Hepatocyte (in vitro differentiated cells): ENCODE data around the gene ADH1B. TPM values are rescaled to one million over a fixed set of nuclear protein-coding genes. Genes with fewer than 3 reads are reported as not detected.
A peak's percentile ranks its signal among the peaks of the same experiment; 100 is the strongest.
"Not testable (repeated sequence)": the region's sequence is repeated elsewhere in the genome, so short reads cannot be mapped to it uniquely, and the experiment has no call there.

Experiments used
- DNase-seq: peaks from one replicate; pipeline ENCODE4 v3.0.0-alpha.2; 2016; ENCODE audit warnings: low spot score
- H2AFZ ChIP-seq: fragments of 200-600 bp; sonication (generic); 2 replicates; pipeline ENCODE4 v1.6.0; 2016; ENCODE audit warnings: antibody characterized with exemption, mild to moderate bottlenecking
- H3K27ac ChIP-seq: fragments of 200-600 bp; sonication (generic); 2 replicates; pipeline ENCODE4 v1.5.1; 2016; ENCODE audit warnings: mild to moderate bottlenecking
- H3K27me3 ChIP-seq: fragments of 200-600 bp; sonication (generic); 2 replicates; pipeline ENCODE4 v1.6.1; 2016
- H3K36me3 ChIP-seq: fragments of 200-600 bp; sonication (generic); replicated peaks from 2 replicates; pipeline ENCODE4 v1.5.1; 2016; ENCODE audit warnings: low read depth; ENCODE audit not compliant: insufficient read depth
- H3K4me1 ChIP-seq: fragments of 200-600 bp; sonication (generic); 2 replicates; pipeline ENCODE4 v1.5.1; 2016; ENCODE audit warnings: mild to moderate bottlenecking, moderate library complexity; ENCODE audit not compliant: insufficient read depth
- H3K4me2 ChIP-seq: fragments of 200-600 bp; sonication (generic); 2 replicates; pipeline ENCODE4 v1.6.0; 2016
- H3K4me3 ChIP-seq: fragments of 200-600 bp; sonication (generic); 2 replicates; pipeline ENCODE4 v1.5.1; 2016; ENCODE audit warnings: mild to moderate bottlenecking
- H3K79me2 ChIP-seq: fragments of 200-600 bp; sonication (generic); 2 replicates; pipeline ENCODE4 v1.6.0; 2017; ENCODE audit warnings: mild to moderate bottlenecking
- H3K9me2 ChIP-seq: fragments of 200-600 bp; sonication (generic); replicated peaks from 2 replicates; pipeline ENCODE4 v1.6.0; 2017; ENCODE audit warnings: mild to moderate bottlenecking; ENCODE audit not compliant: insufficient read depth
- H3K9me3 ChIP-seq: fragments of 200-600 bp; sonication (generic); 2 replicates; pipeline ENCODE4 v1.5.1; 2016; ENCODE audit warnings: low read depth, mild to moderate bottlenecking
- H4K20me1 ChIP-seq: fragments of 200-600 bp; sonication (generic); 2 replicates; pipeline ENCODE4 v1.6.0; 2016; ENCODE audit warnings: mild to moderate bottlenecking; ENCODE audit not compliant: insufficient read depth, poor library complexity, severe bottlenecking
- CTCF ChIP-seq: fragments of 200-600 bp; sonication (generic); IDR thresholded peaks from 2 replicates; pipeline ENCODE4 v1.5.1; 2016; ENCODE audit warnings: antibody characterized with exemption, mild to moderate bottlenecking; ENCODE audit not compliant: poor library complexity
- EZH2 ChIP-seq: fragments of 200-600 bp; sonication (generic); IDR thresholded peaks from 2 replicates; pipeline ENCODE4 v1.6.1; 2016; ENCODE audit warnings: antibody characterized with exemption, mild to moderate bottlenecking, borderline replicate concordance
- EZH2phosphoT487 ChIP-seq: fragments of 200-600 bp; sonication (generic); IDR thresholded peaks from one replicate; pipeline ENCODE4 v1.6.1; 2018; ENCODE audit warnings: antibody characterized with exemption, mild to moderate bottlenecking, low read depth, moderate library complexity; ENCODE audit not compliant: unreplicated experiment, severe bottlenecking
- whole genome bisulfite sequencing: methylation state at CpG from one replicate; pipeline ENCODE4 v1.1.6; 2016; ENCODE audit warnings: low lambda C conversion rate; ENCODE audit errors: missing lambda C conversion rate; 5-methylcytosine and 5-hydroxymethylcytosine counted together
- polyA plus RNA-seq: library from polyadenylated mRNA; unstranded; fragments of >200 nt; fragmentation: Nextera tagmentation; extraction: Ambion mirVana; gene quantifications from 2 replicates; pipeline ENCODE4 v1.2.1, GENCODE V29; 2016
- total RNA-seq: library from RNA; depleted of rRNA; stranded (reverse); fragments of >200 nt; gene quantifications from 2 replicates; pipeline ENCODE4 v1.2.3, GENCODE V29; 2014

ADH1B gene
- total and polyA plus RNA-seq, 2 experiments from 2014 or later: 4.4 to 8.2 TPM

GRCh38 chr4:99351487-99351886, 30.3 kb upstream of the ADH1B start:
- Histone ChIP-seq H3K4me2 (peak overlapping the region; percentile 56), H2AFZ (no peak overlapping the region), H3K27me3 (no peaks in the 10 kb centered on the region), H3K79me2 (no peaks in the 10 kb centered on the region), H3K27ac (no peak overlapping the region), H3K4me1 (no peaks in the 10 kb centered on the region), H3K9me2 (no peaks in the 10 kb centered on the region), H3K4me3 (no peak overlapping the region), H4K20me1 (no peaks in the 10 kb centered on the region), H3K36me3 (no peaks in the 10 kb centered on the region), H3K9me3 (no peaks in the 10 kb centered on the region)
- TF ChIP-seq EZH2 (no peak), EZH2phosphoT487 (no peak), CTCF (no peak)
- WGBS: 96% methylated on average over 2 of the region's 2 CpGs
- no peak for DNase-seq

- H3K9me2 ChIP-seq: no peaks in the 10 kb centered on the region
- no peak overlapping the region for H3K4me2 ChIP-seq
- DNase-seq: no peak
- no peak overlapping the region for H2AFZ ChIP-seq
- no peaks in the 10 kb centered on the region for H3K4me1 ChIP-seq
- H3K27me3 ChIP-seq: no peaks in the 10 kb centered on the region
- TF ChIP-seq CTCF: no peak
- no peak for TF ChIP-seq EZH2
- no peak for TF ChIP-seq EZH2phosphoT487
- no peak overlapping the region for H3K4me3 ChIP-seq
- H4K20me1 ChIP-seq: no peaks in the 10 kb centered on the region
- no peaks in the 10 kb centered on the region for H3K36me3 ChIP-seq
- no peaks in the 10 kb centered on the region for H3K79me2 ChIP-seq
- H3K9me3 ChIP-seq: no peaks in the 10 kb centered on the region
- H3K27ac ChIP-seq: no peak overlapping the region
These were observed 28.1 kb upstream of the ADH1B start for GRCh38 chr4:99349338-99349737.

GRCh38 chr4:99342624-99343023, 21.4 kb upstream of the ADH1B start:
- not testable (repeated sequence) for H3K27ac ChIP-seq, H2AFZ ChIP-seq, H3K4me3 ChIP-seq, H3K79me2 ChIP-seq, H3K4me1 ChIP-seq, H4K20me1 ChIP-seq, H3K36me3 ChIP-seq, H3K4me2 ChIP-seq, H3K9me2 ChIP-seq, H3K9me3 ChIP-seq, H3K27me3 ChIP-seq, DNase-seq
- 94% methylated on average over 7 of the region's 7 CpGs for WGBS

GRCh38 chr4:99341426-99341825, 20.2 kb upstream of the ADH1B start:
- Histone ChIP-seq H3K36me3 (no peaks in the 10 kb centered on the region), H3K4me3 (no peak overlapping the region), H3K27me3 (no peaks in the 10 kb centered on the region), H3K9me2 (no peaks in the 10 kb centered on the region), H2AFZ (no peak overlapping the region), H3K4me1 (no peaks in the 10 kb centered on the region), H3K9me3 (no peaks in the 10 kb centered on the region), H3K27ac (no peak overlapping the region), H3K4me2 (no peak overlapping the region), H3K79me2 (no peaks in the 10 kb centered on the region), H4K20me1 (no peaks in the 10 kb centered on the region)
- TF ChIP-seq EZH2: no peak
- no peak for TF ChIP-seq CTCF
- TF ChIP-seq EZH2phosphoT487: no peak
- no peak for DNase-seq
- WGBS: 92% methylated on average over 1 of the region's 1 CpG
